ENCODE data around the gene SKIC2.
"Not testable (repeated sequence)": the region's sequence is repeated elsewhere in the genome, so short reads cannot be mapped to it uniquely, and the experiment has no call there.

Gene SKIC2

DNA sequence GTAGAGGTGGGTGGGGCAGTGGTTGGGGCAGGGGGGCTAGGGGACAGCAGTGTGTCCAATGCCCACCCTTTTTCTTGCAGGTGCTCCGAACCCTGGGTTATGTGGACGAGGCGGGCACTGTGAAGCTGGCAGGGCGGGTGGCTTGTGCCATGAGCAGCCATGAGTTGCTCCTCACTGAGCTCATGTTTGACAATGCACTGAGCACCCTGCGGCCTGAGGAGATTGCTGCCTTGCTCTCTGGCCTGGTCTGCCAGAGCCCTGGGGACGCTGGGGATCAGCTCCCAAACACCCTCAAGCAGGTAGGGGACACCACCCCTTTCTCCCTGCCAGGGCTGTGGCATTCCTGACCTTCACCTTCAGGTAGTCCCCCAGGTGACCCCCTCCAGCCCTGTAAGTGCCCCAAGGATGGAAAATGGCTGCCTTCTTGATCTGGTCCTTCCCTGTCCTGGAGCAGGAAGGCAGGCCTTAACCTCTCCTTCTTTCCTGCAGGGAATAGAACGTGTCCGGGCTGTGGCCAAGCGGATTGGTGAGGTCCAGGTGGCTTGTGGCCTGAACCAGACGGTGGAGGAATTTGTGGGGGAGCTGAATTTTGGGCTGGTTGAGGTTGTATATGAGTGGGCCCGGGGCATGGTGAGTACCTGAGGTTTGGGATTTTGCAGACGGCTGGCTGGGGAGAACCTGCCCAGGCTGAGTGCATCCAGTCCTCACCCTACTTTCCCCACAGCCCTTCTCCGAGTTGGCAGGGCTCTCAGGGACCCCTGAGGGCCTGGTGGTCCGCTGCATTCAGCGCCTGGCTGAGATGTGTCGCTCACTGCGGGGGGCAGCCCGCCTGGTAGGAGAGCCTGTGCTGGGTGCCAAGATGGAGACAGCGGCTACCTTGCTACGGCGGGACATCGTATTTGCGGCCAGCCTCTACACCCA lies 10.1 kb downstream of the SKIC2 start:
- no peak for DNase-seq

DNA sequence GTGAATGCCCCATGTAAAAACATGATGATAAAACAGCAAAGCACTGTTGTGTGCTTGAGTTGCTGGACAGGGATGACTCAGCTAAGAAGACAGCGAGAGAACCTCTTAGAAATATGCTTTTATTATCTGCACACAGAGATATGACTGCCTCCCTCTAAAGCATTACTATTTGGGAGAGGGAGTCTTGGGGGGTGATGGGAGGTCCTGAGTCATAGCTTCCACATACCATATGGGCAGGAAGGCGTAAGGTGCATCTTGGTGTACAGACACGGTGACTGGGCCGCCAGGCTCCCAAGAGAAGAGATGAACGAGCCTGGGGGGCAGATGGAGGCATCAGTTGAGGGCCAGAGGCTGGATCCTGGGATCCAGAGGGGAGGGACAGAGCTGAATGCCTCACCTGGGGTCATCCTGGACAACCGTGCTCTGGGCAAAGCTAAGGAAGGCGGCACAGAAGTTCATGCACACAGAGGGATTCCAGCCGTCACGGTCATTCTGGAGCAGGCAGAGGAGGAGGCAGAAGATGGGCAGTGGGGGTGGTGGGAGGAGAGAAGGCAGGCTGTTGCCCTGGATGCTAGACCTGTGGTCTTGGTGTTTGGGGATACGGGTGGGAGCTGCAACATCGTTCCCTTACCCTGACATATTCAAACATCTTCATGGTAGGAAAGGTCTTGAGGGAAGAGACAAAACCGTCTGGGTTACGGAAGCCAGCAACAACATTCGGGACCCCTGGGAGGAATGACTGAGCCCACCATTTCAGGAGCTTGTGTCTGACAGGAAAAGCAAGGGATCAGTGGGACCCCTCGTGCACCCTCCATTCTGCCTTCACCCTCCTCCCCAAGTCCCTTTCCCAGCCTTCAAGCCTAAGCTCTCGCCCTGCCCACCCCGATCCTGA lies 11.0 kb downstream of the SKIC2 start:
- peak in 1 of 51 donors; percentile 17 for DNase-seq

DNA sequence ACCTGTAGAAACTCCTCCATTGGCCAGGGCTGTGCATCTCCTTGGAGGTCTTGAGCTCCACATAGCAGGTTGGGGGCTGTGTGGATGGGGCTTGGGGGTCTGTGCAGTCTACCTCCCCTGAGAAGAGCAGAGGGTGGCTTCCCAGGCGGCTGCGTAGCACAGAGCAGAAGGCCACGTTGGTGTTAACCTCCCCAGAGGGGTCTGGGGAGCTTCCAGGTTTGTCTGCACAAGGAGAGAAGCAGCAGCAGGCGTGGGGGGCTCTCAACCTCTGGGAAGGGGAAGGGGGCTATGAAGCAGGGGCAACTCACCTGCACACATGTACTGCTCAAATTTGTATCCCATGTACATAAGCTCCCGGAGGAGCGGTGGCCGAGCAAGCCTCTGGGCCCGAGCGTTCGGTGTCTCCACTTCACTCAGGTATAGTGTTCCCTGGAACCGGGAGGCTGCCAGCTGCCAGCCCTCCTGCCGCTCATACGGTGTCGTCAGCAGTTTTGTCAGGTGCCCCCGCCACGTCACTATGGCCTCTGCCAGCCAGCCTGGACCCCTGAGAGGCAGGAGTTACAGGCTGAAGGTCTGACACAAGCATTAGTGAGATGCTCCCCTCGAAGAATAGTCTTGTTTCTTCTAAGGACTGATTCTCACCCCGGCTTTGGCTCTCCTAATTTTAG lies 11.8 kb downstream of the SKIC2 start:
- peak in 6 of 51 donors; percentile 7 to 21 (median 12) for DNase-seq

DNA sequence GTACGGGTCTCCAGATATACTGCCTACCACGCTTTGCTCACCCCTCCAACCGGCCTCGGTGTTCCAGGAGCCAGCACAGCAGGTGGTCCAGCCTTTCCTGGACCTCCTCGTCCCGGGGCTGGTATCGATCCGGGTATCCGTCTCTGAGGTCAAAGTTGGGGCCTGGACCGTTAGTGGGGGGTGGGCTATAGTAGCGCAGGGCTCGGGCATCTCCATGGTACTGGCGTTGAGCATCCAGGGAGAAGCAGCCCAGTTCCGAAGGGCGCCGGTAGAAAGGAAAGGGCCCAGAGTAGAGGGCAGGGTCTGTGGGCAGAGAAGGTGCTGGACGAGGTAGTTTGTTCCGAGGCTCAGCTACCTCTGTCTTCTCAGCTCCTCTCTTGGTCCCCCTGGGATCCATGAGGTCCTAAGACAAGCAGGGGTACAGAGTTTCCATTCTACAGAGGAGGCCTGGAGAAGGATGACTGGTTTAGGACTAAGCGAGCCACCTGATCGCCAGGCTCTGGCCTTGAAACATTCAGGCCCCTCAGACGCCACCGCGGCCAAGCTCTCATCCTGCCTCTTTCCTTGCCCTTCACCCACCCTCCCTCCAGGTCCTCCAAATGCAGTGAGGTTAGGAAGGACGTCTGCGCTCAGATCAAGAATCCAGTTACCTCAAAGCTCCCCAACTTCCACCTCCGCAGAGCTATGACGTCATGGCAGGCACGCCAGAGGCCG lies 12.5 kb downstream of the SKIC2 start:
- peak in 1 of 51 donors; percentile 28 for DNase-seq

DNA sequence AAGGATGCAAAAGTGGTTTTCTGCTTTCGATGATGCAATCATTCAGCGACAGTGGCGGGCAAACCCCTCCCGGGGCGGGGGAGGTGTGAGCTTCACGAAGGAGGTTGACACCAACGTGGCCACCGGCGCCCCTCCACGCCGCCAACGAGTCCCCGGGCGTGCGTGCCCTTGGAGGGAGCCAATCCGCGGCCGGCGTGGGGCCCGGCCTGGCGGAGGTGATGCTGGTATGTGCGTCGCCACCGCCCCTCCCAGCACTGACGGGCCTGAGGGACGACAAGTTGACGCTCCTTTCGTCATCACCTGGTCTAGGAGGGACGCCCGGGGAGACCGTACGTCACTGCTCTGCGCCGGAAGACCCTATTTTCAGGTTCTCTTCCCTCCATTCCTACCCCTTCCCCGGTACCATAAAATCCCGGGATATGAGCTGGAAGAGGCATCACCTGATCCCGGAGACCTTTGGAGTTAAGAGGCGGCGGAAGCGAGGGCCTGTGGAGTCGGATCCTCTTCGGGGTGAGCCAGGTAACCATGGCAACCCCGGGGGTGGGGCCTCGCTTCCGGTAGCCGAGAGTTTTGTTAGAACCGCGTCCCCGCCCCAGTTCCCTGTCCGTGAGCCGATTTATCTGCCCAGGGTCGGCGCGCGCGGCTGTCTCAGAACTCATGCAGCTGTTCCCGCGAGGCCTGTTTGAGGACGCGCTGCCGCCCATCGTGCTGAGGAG lies 13.2 kb downstream of the SKIC2 start, which contains the start of gene DXO:
DXO (minus strand) TSS at position 146 of the 716 bp plus-strand sequence. CDS start 463 bp downstream, outside the sequence.
- peak in 50 of 51 donors; percentile 77 to 100 (median 95) for DNase-seq

DNA sequence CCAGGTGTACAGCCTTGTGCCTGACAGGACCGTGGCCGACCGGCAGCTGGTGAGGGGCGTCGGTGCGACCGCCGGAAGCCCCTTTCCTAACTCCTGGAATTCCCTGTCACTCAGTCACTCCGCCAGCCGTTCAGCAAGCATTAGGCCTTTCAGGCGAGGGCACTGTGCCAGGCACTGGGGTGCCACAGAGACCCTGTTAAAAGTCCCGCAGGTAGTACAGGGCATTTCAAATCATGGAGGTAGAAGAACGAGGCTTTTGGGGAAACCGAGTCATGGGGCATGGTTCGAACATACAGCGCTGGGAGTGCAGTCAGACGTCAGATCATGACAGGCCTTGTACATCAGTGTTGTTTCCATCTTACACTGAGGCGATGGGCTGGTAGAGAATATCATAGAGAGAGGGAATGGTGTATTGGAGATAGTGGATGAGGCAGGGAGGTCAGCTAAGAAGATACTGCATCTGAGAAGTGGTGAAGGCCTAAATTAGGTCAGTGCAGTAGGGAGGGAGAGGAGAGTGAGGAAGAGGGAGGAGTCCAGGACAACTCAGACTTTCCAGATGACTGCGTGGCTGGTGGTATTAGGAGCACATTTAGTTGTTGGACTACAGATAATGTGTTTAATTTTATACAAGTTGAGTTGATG lies 13.9 kb downstream of the SKIC2 start:
- DNase-seq: peak in 2 of 51 donors; percentile 30 to 37

DNA sequence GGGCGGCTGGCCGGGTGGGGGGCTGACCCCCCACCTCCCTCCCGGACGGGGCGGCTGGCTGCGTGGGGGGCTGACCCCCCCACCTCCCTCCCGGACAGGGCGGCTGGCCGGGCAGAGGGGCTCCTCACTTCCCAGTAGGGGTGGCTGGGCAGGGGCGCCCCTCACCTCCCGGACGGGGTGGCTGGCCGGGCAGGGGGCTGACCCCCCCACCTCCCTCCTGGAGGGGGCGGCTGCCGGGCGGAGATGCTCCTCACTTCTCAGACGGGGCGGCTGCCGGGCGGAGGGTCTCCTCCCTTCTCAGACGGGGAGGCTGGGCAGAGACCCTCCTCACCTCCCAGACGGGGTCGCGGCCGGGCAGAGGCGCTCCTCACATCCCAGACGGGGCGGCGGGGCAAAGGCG lies 17.1 kb downstream of the SKIC2 start:
- not testable (repeated sequence) for DNase-seq

DNA sequence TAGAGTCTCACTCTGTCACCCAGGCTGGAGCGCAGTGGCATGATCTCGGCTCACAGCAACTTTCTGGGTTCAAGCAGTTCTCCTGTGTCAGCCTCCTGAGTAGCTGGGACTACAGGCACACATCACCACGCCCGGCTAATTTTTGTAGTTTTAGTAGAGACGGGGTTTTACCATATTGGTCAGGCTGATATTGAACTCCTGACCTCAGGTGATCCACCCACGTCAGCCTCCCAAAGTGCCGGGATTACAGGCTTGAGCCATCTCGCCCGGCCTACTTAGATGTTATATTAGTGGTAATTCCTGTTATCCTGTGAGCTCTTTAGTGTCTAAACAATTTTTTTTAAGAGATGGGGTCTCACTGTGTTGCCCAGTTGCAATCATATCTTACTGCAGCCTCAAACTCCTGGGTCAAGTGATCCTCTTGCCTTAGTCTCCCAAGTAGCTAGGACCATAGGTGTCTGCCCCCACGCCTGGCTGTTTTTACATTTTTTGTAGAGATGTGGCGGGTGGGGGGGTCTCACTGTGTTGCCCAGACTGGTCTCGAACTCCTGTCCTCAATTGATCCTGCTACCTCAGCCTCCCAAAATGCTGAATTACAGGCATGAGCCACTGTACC lies 18.9 kb downstream of the SKIC2 start:
- DNase-seq: no peak

DNA sequence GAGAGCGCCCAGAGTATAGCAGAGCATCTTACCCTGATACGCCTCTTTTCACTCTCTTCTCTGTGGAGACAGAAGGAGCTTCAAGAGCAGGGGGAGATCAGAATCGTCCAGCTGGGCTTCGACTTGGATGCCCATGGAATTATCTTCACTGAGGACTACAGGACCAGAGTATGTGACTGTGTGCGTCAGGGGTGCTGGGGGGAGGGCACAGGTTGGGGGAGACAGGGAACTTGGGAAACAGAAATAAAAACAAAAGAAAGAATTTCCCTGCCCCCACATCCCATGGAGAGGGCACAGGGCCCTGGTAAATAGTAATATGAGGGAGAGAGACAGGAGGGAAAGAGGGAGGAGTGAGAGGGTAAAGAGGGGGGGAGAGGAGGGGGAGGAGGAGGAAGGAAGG lies 19.9 kb downstream of the SKIC2 start:
- DNase-seq: no peak

DNA sequence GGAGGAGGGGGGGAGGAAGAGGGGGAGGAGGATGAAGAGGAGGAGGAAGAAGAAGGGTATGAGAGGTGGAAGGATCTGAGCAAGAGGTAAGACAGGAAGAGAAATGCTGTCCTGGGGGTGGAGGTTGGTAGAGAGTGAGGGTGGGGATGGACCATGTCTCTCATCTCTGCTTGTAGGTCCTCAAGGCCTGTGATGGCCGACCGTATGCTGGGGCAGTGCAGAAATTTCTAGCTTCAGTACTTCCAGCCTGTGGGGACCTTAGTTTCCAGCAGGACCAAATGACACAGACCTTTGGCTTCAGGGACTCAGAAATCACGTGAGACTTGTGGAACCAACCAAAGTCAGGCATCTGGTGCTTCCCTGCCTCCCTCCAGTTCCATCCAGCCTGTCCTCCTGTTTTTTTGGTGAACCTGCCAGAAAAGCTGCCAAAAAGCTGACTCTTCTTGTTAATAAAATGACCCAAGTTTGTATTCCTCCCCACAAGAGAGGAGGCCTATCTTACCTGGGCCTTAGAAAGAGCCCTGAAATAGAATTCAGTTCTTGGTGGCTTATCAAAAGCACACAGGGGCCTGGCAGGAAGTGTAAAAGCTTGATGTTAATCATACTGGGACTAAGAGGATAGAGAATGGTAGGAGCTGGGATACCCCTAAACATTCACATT lies 20.4 kb downstream of the SKIC2 start:
- DNase-seq: no peak

DNA sequence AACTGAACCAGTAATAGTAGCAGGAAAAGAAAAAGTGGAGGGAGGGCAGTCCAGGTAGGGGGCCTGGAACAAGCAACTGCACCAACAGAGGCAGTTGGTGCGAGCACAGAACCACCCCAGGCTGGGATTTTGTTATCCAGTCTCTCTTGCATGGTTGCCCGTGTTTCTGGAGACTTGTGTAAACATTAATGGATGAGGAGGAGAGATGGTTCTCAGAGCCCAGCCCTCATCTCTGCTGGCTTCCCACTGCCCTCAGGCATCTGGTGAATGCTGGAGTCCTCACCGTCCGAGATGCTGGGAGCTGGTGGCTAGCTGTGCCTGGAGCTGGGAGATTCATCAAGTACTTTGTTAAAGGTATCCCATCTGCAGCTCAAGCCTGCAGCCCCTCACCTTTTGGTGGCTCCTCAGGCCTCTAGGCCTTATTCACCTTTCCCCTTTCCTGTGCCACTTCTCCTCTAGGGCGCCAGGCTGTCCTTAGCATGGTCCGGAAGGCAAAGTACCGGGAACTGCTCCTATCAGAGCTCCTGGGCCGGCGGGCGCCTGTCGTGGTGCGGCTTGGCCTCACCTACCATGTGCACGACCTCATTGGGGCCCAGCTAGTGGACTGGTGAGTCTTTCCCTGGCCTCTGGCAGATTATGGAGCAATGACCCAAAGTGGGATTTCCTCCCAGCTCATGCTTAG lies 21.4 kb downstream of the SKIC2 start:
- DNase-seq: not testable (repeated sequence)

DNA sequence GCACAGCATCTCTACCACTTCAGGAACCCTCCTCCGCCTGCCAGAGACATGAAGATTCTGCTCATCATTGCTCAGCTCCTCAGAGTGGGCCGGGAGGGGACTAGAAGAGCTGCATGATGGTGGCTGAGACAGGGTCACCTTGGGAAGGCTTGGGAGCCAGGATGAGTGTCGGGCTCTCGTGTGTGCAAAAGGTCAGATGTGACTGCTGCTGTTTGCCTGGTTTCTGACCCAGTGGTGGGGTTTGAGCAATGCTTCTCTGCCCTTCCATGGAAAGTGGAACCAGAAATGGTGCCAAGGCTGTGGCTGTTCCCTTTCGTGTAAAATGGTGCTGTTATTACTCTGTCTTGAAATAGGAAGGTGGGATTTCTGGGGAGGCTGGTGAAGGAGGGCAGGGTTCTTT lies 22.0 kb downstream of the SKIC2 start:
- not testable (repeated sequence) for DNase-seq

DNA sequence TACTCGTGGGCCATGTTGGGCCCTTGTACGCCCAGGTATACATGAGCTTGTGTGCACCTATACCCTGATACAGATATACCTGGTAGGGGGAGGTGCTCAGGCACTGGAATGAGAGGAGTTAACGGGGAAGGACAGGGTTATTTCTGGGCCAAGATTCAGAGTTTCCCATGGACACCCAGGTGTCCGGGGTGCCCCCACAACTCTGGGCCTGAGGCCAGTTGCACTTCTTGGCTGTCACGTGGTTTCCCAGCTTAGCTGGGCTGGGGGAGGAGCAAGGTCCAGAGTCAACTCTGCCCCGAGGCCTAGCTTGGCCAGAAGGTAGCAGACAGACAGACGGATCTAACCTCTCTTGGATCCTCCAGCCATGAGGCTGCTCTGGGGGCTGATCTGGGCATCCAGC lies 22.8 kb downstream of the SKIC2 start, which contains the start of gene C4A:
C4A (plus strand) TSS at position 314 of the 400 bp plus-strand sequence; CDS start at position 365, 51 bp downstream.
- DNase-seq: not testable (repeated sequence)

DNA sequence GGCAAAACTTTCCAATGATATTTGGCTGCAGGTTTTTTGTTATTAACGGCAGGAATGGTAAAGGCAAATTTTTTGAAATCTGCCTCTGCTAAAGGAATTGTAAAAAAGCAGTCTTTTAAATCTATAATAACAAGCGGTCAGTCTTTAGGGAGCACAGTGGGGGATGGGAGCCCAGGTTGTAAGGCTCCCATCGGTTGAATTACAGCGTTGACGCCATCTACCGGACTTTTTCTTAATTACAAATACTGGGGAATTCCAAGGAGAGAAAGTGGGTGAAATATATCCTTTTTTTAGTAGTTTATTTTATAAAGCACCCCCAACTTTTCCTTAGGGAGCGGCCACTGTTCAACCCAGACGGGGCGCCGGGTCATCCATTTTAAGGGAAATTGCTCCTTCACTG lies 30.4 kb downstream of the SKIC2 start:
- not testable (repeated sequence) for DNase-seq

DNA sequence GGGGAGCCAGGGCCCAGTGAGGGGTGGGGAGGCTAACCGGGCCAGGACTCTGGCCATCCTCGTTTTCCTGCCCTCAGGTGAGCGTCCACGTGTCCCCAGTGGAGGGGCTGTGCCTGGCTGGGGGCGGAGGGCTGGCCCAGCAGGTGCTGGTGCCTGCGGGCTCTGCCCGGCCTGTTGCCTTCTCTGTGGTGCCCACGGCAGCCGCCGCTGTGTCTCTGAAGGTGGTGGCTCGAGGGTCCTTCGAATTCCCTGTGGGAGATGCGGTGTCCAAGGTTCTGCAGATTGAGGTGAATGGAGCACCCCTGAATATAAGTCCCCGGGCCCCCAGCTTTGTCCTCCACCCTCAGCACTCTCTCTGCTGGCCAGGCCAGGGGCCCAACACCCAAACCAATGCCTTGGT lies 35.4 kb downstream of the SKIC2 start:
- not testable (repeated sequence) for DNase-seq

DNA sequence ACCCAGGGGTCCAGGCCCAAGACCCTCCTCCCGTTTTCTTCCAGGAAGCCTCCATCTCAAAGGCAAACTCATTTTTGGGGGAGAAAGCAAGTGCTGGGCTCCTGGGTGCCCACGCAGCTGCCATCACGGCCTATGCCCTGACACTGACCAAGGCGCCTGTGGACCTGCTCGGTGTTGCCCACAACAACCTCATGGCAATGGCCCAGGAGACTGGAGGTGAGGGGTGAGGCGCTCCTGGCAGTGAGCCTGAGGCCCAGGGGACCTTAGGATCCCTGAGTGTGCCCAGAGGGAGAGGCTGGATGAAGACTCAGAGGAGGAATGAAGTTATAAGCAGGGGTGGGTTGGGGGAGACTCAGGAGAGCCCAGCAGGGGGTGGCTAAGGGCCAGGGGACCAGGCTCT lies 37.4 kb downstream of the SKIC2 start:
- not testable (repeated sequence) for DNase-seq

DNA sequence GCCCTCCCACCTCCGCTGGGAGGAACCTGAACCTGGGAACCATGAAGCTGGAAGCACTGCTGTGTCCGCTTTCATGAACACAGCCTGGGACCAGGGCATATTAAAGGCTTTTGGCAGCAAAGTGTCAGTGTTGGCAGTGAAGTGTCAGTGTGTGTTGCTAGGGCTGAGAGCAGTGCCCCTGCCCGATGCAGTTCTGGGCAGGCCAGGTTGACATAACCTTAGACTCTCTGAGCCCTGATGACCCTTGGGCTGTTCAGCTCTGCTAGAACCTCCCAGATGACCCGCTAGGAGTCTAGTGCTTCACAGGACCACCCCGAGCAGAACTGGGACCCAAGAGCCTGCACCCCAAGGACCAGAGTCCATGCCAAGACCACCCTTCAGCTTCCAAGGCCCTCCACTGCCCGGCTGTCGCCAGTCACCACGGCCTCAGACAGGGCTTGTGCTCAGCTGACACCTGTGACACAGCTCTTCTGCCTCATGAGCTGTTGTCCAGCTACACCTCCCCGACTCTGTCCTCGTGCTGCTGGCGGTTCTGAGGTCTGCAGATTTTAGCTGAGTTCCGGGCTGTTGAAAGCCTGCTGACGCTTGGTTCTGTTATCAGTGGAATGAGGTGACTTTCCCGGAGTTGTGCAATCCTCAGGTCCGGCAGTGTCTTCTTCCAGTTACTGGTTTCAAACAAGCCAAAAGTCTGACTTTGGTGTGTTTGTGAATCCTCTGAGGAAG lies 43.7 kb downstream of the SKIC2 start:
- DNase-seq: not testable (repeated sequence)
